ENCODE measurements around the gene CDC42EP3.

The CDC42EP3 gene

DNA sequence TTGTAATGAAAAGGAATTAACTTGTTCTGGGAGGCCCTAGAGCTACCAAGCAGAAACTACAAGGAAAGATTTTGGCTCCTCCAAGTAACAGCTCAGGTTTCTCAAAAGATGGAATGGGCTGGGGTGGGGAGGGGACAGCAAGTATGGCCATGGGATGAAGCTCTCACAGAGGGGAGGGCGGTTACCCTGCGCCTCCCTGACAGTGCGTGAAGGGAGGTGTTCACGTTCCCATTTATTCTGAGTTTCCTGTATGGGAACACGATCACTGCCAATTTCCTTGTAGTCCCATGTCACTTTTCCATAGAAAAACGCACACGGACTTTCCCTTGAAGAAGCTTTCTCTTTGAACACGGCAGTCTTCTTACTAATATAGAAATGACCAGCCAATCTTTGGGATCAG is 17.0 kb downstream of the CDC42EP3 start:
- no peak for DNase-seq

DNA sequence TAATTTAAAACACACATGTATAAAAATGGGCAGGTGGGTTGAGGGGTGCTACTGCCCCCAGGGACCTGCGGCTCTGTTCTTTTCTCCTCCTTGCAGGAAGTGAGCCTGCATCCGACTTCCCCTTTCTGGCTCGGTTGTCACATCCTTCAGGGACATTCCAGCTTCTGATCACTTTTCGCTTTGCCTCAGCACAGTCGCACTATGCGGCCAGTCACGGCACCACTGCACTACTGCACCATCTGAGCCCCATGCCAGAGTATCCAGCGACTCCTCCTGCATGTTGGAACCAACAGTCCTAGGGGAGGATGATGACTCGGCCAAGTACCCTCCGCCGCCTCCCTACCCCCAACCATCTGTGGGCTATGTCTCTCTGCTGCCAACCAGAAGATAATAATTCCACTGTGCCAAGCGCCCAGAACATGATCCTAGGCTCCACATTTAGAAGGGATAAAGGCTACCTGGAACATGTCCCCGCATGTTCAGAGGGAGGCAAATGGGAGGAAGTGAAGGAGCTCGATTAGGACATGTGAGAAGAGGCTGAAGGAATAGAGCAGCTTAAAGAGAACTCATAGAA is 17.6 kb downstream of the CDC42EP3 start:
- no peak for DNase-seq

DNA sequence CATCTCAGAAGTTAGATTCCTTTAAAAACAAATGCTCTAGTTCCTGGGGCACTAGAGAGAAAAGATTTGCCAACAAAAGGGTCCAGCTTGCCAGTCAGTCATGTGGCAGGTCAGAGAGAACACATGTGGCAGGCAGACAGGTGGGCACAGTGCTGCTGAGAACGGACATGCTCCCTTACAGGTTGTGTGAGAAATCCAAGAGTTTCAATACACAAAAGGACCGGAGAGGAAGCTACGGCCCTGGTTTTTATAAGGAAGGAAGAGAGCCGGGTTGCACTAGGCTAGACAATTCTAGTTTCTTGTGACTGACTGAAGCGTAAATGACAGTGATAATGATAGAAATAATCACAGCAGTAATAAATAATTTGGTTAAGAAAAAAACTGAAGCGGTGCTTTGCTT is 18.3 kb downstream of the CDC42EP3 start:
- DNase-seq: no peak

DNA sequence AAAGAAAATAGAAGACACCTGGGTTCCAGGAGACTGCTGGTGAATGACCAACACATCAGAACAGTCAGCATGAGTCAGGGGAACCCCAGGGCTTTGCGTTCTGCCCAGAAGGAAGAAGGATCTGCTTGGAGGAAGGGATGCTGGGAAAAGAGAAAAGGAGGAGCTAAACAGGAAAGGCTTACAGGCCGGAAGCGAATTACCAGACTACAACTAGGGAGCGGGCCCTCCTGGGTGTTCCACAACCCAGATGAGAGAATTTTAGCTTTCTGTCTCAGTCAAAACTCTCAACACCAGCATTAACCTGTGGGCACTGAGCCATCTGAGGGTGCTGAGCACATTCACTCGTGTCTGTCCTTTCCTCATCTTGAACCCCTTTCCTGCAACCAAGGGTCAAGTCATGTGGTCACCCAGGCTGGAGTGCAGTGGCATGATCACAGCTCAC is 19.2 kb downstream of the CDC42EP3 start:
- DNase-seq: no peak

DNA sequence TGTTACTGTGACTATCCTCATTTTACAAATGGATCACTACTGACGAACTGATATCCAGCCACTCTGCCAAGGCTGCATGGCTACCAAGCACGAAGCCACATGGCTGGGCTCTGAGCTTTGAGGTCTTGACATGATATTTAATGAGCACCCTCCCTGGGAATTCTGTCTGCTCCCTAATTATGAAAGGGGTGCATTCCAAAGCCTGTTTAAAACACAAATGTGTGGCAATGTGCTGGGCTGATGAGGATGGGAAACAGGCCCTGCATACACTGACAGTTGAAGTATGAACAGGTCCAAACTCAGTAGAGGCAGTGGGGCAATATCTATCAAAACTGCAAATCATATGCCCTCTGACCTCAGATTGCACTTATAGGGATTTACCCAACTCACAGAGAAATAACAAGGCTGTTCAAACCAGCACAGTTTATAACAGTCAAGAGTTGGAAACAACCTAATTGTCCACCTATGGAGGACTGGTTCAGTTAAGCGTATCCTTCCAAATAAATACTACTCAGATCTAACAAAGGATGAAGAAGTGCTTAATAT is 20.8 kb downstream of the CDC42EP3 start:
- no peak for DNase-seq

DNA sequence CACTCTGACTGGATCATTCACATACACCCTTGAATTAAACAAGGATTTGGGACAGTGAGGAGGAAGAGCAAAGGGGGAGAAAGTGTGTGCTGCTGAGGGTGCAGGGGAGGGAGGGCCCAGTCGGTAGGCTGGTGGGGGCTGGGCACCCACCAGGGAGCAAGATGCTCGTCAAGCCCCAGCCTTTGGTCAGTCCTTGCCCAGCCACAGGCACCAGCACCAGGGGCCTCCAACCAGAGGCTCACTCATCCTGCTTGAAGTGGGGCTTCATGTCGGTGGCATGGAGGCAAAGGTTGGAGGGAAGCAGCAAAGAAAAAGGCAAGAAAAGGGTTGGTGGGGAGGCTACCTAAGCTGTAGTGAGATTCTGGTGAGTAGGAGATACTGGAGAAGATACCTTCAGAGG is 21.9 kb downstream of the CDC42EP3 start:
- no peak for DNase-seq

DNA sequence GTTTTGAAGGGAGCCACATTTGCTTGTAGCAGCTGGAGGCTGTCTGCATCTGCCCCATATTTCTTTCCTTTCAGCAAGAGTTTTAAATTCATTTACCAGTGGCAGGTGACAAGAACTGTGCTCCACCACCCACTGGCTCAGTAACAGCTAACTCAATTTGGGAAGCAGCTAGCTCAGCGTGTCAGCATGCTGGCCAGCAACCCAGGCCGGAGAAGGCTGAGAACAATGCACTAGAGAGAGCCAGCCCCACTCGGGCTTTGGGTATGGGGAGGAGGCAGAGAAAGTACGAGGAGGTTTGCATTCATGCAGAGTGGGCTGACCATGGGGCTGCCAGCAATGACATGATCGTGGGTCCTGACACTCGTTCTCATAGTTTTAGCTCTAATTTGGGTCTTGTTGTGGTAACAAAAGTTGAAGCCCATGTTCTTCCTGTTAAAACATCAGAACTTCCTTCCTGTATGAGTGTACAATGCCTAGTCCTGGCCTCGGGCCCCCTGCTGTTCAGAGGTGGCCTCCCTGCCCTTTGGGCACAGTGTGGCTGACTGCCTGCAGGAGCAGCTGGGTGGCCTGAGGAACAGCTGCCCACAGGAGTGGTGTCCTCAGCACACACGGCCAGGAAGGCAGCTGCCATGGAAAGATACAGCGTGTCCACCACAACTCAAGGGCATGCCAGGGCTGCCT is 23.0 kb downstream of the CDC42EP3 start:
- DNase-seq: no peak

DNA sequence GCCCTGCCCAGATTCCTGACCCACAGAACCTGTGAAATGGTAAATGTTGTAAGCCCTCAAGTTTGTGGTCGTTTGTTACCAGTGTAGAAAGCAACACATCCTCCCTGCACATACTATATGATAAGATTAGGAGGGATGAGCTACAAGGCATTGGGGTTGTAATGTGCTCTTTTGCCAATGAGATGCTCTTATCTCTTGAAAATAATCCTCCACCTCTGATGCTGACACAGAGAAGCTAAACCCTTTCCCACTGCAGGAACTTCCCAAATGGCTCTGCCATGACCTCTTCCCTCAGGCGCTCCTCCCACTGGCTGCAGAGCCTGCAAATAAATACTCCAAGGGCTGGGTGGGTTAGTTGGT is 23.5 kb downstream of the CDC42EP3 start:
- DNase-seq: no peak

DNA sequence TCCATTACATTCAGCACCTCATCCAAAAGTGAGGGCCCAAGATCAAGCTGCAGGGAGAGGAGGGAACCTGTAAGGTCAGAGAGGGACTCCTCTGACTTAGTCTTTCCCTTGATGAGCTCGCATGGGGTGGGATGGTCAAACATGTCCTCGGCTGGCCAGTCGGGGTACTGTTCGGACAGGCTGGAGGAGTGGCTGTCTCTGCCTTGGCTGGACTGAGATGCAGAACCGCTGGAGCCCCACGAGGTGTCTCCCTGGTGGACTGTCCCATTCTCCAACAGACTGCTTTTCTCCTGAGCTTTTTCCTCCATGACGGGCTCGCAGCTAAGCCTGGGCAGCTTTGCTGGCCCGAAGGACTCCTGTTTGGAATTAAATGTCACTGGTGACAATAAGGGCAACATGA is 25.6 kb downstream of the CDC42EP3 start:
- DNase-seq: no peak

DNA sequence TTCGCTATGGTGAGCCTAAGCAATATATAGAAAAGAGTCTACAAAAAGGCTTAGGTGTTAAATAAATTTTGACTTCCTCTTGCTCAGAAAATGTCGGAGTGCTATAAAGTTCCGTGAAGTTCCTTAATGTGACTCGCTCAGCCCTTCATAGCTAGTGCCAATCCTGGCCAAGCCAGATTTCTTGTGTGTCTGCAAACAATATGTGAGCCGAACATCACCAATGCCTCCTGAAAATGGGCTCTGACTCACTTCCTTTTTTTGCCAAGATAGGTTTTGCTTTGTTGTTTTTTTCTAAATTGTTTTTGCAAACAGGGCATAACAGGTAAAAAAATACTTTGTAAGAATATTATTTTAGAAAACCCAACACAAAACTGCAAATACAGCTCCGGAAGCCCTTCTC is 26.1 kb downstream of the CDC42EP3 start:
- no peak for DNase-seq

DNA sequence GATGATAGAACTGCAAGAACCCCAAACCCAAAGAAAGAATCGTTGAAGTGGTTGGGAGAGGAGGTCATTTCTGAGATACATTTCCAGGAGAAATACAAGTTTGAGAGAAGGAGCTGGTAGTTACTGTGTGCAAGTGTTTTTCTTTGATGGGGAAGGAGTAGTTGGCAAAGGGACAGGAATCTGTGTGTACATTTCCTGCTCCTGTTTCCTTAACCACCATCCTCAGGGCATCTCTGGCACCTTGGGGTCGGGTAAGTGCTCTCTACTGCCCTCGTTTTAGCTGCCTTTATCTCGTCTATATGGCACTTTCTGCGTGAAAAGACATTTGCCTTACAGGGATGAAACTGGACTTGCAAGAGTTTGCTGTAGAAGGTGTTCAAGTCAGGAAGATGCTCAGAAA is 27.3 kb downstream of the CDC42EP3 start:
- no peak for DNase-seq

DNA sequence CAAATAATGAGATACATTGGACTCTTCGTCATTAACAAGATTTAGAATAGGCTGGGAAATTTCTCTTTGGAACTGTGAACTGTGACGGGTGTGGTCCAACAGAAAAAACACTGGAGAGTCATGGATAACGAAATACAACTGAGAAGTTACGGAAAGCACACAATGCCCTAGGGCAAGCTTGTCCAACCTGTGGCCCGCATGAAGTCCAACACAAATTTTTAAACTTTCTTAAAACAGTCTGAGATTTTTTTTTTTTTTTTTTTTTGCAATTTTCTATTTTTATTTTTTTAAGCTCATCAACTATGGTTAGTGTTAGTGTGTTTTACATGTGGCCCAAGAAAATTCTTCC is 27.7 kb downstream of the CDC42EP3 start:
- DNase-seq: no peak

DNA sequence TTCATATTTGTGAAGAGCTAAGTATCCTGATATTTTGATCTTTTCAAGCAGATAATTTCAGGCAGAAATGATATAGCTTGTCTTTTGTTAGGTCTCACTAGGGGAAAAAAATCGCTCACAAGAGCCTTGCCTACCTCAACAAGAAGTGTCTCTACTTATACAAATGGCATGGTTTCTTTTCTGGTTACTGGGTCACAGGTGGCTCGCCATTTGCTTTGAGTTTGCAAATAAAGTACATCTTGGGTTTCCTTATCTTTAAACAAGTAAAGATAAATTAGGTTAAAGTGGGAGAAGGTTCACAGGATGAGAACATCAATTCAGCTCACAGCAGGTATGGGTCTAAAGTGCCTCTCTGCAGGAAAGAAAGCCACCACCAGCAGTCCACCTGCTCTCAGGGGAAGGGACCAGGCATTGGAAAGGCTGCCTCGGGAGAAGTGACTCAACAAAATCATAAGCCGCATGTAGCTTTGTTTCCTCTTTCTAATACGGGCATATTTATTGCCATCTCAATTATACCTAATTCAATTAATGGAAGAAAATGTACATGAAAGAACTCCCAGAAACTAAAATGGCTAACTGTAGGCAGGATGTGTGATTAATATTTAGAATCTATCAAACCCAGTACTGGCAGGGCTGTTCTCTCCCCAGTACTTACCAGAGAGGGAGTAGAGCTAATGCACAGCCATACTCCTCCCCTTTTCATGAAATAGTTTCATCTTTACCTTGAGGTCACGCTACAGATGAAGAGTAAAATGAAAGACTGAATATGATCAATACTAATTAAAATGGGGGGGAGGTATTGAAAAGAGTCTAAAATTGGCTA is 28.3 kb downstream of the CDC42EP3 start:
- no peak for DNase-seq

DNA sequence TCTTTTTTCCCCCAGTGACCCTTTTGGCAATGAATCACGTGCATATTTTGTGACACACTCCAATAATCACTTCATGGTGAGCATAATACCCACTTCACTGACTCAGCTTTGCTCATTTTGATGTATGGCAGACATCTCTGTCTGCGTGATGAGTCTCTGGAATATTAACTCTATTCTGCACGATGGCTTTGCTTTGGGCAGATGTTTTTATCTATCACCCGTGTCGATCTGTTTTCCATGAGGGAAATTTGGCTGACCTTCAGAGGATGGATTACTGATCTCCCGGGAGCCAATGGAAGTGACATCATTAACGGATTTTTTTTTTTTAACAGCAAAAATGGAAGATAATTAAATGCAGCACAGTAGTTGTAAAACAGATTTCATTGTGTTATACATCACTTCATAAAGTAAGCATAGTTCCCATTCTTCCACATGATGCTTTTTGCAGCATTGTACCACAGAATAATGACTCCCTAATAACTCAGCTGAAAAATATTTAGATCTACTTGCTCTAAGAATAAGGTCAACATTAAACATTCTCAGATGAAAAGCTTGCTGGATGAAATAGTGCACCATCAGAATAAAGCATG is 29.8 kb downstream of the CDC42EP3 start:
- no peak for DNase-seq

DNA sequence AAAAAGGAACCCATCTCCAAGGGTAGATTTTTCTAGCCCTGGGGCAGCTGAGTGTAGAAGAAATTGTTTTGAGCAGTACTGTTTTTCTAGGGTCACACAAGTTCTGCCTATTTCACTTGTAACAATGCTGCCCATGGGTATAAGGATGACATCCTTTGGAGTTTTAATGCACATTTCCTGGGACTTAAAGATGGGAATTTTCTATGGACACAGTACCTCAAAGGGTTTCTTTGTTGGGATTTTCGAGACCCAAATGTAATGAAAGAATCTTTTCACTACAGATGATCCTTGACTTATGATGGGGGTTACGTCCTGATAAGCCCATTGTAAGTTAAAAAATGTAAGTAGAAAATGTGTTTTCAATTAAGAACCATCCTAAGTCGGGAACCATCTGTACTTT is 31.8 kb downstream of the CDC42EP3 start:
- no peak for DNase-seq

DNA sequence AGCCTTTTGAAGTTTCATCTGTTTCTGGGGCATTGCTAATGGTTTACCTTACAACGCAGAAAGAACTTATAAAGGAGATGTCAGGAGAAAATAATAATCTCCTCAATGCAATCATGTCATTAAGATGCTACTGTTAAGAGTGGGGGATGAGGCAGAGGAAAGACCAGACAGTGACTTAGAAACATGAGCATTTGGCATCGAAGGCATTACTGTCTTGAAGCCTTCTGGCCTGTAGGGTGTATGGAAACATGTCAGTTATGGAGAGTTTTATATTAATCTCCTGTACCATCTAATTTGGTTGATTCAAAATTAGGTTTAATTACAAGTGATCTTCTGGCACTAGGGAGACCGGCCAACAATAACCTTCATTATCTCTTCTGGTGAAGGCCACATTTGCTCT is 32.5 kb downstream of the CDC42EP3 start:
- DNase-seq: no peak

DNA sequence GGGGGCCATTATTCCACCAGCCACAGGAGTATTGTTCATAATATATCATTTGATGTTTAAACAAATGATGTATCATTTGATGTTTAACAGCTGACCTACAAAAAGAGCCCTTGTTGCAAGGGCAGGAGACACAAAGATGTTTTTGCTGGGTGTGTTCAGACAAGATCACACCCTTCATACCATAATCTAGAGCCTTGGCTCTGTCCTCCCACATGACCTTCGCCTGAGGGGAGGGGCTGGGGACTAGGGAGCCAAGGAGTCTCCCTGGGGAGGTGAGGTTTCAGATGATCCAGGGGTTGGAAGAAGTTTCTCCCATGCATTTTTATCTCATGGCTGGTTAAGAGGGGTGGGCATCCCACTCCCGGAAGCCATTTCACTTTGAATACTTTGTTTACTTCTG is 33.5 kb downstream of the CDC42EP3 start:
- DNase-seq: no peak

DNA sequence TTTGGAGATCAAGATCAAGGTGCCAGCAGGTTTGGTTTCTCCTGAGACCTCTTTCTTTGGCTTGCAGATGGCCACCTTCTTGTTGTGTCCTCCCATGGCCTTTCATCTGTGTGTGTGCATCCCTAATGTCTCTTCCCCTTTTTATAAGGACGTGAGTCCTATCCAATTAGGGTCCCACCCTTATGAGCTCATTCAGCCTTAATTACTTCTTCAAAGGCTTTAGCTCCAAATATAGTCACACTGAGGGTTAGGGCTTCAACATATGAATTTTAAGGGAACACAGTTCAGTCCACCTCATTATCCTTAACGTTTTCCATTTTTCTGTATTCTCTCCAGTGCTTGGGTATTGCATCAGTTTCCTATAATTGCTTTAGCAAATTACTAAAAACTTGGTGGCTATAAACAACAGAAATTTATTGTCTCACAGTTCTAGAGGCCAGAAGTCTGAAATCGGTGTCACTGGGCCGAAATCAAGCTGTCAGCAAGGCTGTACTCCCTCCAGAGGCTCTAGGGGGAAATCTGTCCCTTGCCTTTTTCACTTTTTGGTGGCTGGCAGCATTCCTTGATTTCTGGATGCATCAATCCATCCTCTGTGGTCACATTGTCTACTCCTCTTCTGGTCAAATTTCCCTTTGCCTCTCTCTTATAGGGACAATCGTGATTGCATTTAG is 34.1 kb downstream of the CDC42EP3 start:
- DNase-seq: no peak

DNA sequence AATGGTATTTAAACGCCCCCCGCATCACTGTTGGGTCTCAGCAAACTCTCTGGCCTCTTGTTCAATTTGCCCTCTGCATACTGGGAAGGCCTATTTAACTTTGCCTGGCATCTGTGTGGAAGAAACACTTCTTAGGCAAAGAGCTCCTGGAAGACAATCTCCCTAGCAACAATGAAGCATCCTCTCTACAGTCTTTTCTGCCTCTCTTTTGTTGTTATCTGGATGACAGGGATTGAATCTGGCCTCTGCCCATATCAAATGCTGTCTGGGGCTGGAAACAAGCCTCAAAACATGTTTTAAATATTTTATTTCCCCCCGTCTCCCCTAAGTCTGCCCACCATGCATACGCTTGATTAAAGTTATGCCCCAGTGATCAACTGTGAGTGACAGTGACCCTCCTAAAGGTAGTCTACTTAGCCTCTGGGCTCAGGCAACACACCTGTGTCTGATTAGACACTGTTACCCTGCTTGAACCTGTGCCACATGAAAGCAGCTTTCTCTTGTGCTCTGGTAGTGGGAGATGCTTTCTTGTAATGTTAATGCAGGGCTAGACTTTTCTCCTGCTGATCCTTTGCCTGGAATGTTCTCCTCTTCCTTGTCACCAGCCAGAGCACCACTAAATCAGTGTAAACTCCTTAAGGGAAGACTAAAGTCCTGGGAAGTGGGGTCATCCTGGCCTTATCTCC is 34.9 kb downstream of the CDC42EP3 start:
- DNase-seq: no peak

DNA sequence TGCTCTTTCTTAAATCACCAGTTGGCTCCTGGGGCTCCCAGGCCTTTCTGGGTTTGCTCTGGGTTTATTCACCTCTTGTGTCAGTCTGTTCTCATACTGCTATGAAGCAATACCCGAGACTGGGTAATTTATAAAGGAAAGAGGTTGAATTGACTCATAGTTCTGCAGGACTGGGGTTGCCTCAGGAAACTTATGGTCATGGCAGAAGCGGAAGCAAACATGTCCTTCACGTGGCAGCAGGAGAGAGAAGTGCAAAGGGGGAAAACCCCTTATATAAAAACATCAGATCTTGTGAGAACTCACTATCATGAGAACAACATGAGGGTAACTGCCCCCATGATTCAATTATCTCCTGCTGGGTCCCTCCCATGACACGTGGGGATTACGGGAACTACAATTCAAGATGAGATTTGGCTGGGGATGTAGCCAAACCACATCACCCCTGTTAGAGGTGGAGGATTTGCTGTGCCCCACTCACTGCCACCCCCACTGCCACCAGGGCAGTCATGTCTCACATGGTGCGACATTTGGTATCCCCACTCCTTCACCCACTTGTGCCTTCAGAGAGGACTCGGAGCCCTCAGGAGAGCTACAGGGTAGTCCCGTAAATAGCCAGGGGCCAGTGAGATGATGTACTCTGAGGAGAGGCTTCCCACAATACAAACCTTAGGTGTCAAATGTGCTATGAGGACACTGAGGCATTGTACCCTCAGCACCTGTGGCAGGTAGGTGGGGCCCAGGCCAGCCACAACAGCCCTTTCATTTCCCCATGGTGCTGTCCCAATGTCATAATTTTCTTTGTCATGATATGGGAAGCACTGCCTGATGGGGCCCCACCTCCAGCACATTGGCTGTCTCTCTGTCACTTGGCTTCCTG is 35.7 kb downstream of the CDC42EP3 start:
- peak; percentile 76 for DNase-seq

DNA sequence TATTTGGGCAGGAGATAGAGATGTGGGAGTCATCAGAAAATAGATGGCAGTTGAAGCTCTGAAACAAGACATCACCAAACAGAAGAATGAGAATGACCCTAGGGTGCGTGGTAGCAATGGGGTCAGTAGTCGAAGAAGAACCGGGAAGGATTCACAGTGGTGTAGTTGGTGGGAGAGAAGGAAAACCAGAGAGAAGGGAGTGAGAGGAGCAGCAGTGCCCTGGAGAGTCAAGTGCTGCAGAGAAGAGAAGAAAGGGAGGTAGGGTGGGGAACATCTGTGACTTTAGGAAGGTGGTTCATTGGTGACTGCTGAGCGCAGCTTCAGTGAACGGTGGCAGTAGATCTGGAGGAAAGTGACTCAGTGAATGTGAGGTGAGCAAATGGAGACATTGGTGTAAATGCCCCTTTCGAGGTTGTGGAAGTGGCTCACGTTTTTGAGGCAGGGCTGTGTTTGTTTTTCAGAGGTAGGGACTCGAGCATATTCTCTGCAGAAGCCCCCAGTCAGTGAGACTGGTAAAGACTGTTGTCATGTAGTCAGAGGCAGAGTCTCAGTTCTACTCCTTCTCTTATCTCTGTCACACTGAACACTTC is 36.4 kb downstream of the CDC42EP3 start:
- DNase-seq: no peak
